ENCODE data around the gene ZNF292.

ZNF292 gene

GRCh38 chr6:87146363-87146762 lies 9.0 kb upstream of the ZNF292 start:
- no peak for DNase-seq (ENCODE audit: low spot score)
- in situ Hi-C loops (cut with MboI; ENCODE audit: low sequenced_read_pairs, unreplicated experiment), result no loop called here
- TF ChIP-seq CTCF (IDR thresholded peaks at IDR 0.05; ENCODE audit: borderline replicate concordance, control extremely low read depth, extremely low read depth, insufficient read depth, missing control alignments), result no peak

GRCh38 chr6:87150406-87150805 lies 5.0 kb upstream of the ZNF292 start:
- TF ChIP-seq CTCF (IDR thresholded peaks at IDR 0.05; ENCODE audit: borderline replicate concordance, control extremely low read depth, extremely low read depth, insufficient read depth, missing control alignments), result no peak
- DNase-seq (ENCODE audit: low spot score), result no peak
- in situ Hi-C loops (cut with MboI; ENCODE audit: low sequenced_read_pairs, unreplicated experiment), result no loop called here

- TF ChIP-seq CTCF (IDR thresholded peaks at IDR 0.05; ENCODE audit: borderline replicate concordance, control extremely low read depth, extremely low read depth, insufficient read depth, missing control alignments), result no peak
- no peak for DNase-seq (ENCODE audit: low spot score)
- in situ Hi-C loops (cut with MboI; ENCODE audit: low sequenced_read_pairs, unreplicated experiment), result no loop called here
These were observed 3.9 kb upstream of the ZNF292 start for GRCh38 chr6:87151471-87151780.

GRCh38 chr6:87151781-87152525 lies 3.4 kb upstream of the ZNF292 start:
- peak; percentile 73 for DNase-seq (ENCODE audit: low spot score)
- TF ChIP-seq CTCF (IDR thresholded peaks at IDR 0.05; ENCODE audit: borderline replicate concordance, control extremely low read depth, extremely low read depth, insufficient read depth, missing control alignments), result no peak
- in situ Hi-C loops (cut with MboI; ENCODE audit: low sequenced_read_pairs, unreplicated experiment), result no loop called here

- TF ChIP-seq CTCF (IDR thresholded peaks at IDR 0.05; ENCODE audit: borderline replicate concordance, control extremely low read depth, extremely low read depth, insufficient read depth, missing control alignments), result no peak
- DNase-seq (ENCODE audit: low spot score), result no peak
- in situ Hi-C loops (cut with MboI; ENCODE audit: low sequenced_read_pairs, unreplicated experiment), result no loop called here
These were observed 2.8 kb upstream of the ZNF292 start for GRCh38 chr6:87152526-87152955.

- DNase-seq (ENCODE audit: low spot score), result no peak
- in situ Hi-C loops (cut with MboI; ENCODE audit: low sequenced_read_pairs, unreplicated experiment), result no loop called here
These were observed 748 bp upstream of the ZNF292 start for GRCh38 chr6:87154641-87154992.

More at GRCh38 chr6:87154641-87154992, 748 bp upstream of the ZNF292 start:
- TF ChIP-seq CTCF (IDR thresholded peaks at IDR 0.05; ENCODE audit: borderline replicate concordance, control extremely low read depth, extremely low read depth, insufficient read depth, missing control alignments), result no peak

Data from GM13976 (cell line).